Heart left ventricle (tissue), 13 donors: Measurements from ENCODE around the gene SNTB2.

Experiments used
- CTCF ChIP-seq, 12 donors: fragments of 200-600 bp; sonication (generic) in 4 of 12; IDR thresholded peaks; one replicate each; pipeline versions ENCODE4 v1.5.0 to v1.8.0; 2018 to 2022; ENCODE audit warnings: antibody characterized with exemption in 12 of 12, mild to moderate bottlenecking in 5 of 12
- POLR2A ChIP-seq, 2 donors: fragments of 450-650 bp; IDR thresholded peaks; one replicate each; pipeline ENCODE4 v1.6.1; 2017; ENCODE audit warnings: antibody characterized with exemption in 2 of 2, mild to moderate bottlenecking in 2 of 2, moderate library complexity in 2 of 2
- donor health status: ischemic (EF 13 %, LVEDD 7.1; RV severe dilation, severe dysfunction).
- donor health status: DM: no; HTN: yes; CAD: no.
- donor health status: DM: no; HTN: no; CAD: no.
- donor health status: ischemic (EF 25% LVEDD 6.9; RV normal size, moderate dysfunction).
- donor health status: ischemic (EF 25% LVEDD 5.7; RV mildly dilated, moderate dysfunction).
- donor health status: ischemic (EF 35%, LVEDD 5.7; RV mildly dilated, moderate dysfunction).
- donor health status: nonischemic (EF 11% LVEDD 7.7; RV severe dilation, severe dysfunction).
- donor health status: DM: yes; HTN: yes; CAD: no.
- donor health status: PGD.
- donor health status: ischemic (EF 29% LVEDD 5.4; RV normal size, mild dysfunction).
- donor health status: nonischemic (EF 23%, LVEDD 6.1; RV moderate dilation, normal function).

GRCh38 chr16:69339289-69340094 is 152.5 kb downstream of the SNTB2 start, which contains the start of the genes COG8 and NIP7:
- TF ChIP-seq CTCF (IDR thresholded peaks at IDR 0.05): peak; percentile 79 to 93 (median 86)
- peak in 1 of 2 donors; percentile 52 for TF ChIP-seq POLR2A (IDR thresholded peaks at IDR 0.05)
